Esophagus squamous epithelium (tissue), 5 donors: ENCODE data around the gene STMP1. TPM values are rescaled to one million over a fixed set of nuclear protein-coding genes. Genes with fewer than 3 reads are reported as not detected.

Experiments used
- DNase-seq: peaks from one replicate; lab custom pipeline; 2025; lab: John Stamatoyannopoulos, UW
- H3K27ac ChIP-seq, 4 donors: fragments of 200-600 bp; sonication (generic); one replicate each; pipeline ENCODE4 v1.5.1; 2016 to 2019; ENCODE audit warnings: mild to moderate bottlenecking in 1 of 4
- H3K27me3 ChIP-seq, 4 donors: fragments of 200-600 bp; sonication (generic); 1 replicate in 3 of 4; 2 replicates in 1 of 4; pipeline versions ENCODE4 v1.5.1 to v1.6.0; 2017 to 2021; ENCODE audit warnings: antibody characterized with exemption in 1 of 4
- H3K36me3 ChIP-seq, 3 donors: fragments of 200-600 bp; sonication (generic); one replicate each; pipeline ENCODE4 v1.5.1; 2016 to 2019
- H3K4me1 ChIP-seq, 3 donors: fragments of 200-600 bp; sonication (generic); one replicate each; pipeline ENCODE4 v1.5.1; 2017 to 2019
- H3K4me3 ChIP-seq, 4 donors: fragments of 200-600 bp; sonication (generic); 1 replicate in 3 of 4; 2 replicates in 1 of 4; pipeline ENCODE4 v1.5.1; 2016 to 2019; ENCODE audit warnings: mild to moderate bottlenecking in 2 of 4, moderate library complexity in 1 of 4
- H3K9me3 ChIP-seq, 3 donors: fragments of 200-600 bp; sonication (generic); one replicate each; pipeline ENCODE4 v1.5.1; 2016 to 2019
- CTCF ChIP-seq, 6 experiments: fragments of 450-650 bp in 4 of 6; fragments of 200-600 bp in 2 of 6; sonication (generic) in 2 of 6; IDR thresholded peaks; one replicate each; pipeline ENCODE4 v1.5.1; 2016 to 2019; ENCODE audit warnings: antibody characterized with exemption in 6 of 6, mild to moderate bottlenecking in 4 of 6, moderate library complexity in 4 of 6
- POLR2A ChIP-seq, 4 donors: fragments of 450-650 bp; IDR thresholded peaks; one replicate each; pipeline ENCODE4 v1.6.1; 2017; ENCODE audit warnings: antibody characterized with exemption in 4 of 4, mild to moderate bottlenecking in 4 of 4, moderate library complexity in 3 of 4
- WGBS, 2 donors: methylation state at CpG; one replicate each; pipeline ENCODE4 v1.1.5; 2018; 5-methylcytosine and 5-hydroxymethylcytosine counted together
- intact Hi-C: fragments of 100-400 bp; cut with DNase I; formaldehyde crosslinking; loops from one replicate; pipeline ENCODE4 v1.15.0; 2022
- total RNA-seq, 4 donors: library from RNA; depleted of rRNA; stranded (reverse); fragments of >200 nt; gene quantifications; one replicate each; pipeline ENCODE4 v1.1.0, GENCODE V29; 2016
- donor health status: DM: yes; HTN: yes; CAD: no.

The STMP1 gene
- total RNA-seq = 10 to 100 TPM; 19.2 to 25.6 (median 23.1) TPM

- DNase-seq = peak; percentile 72
- Histone ChIP-seq H3K4me3 (peak within 1 kb of the TSS; percentile 62 to 100 (median 91)), H3K27me3 (no peaks in the 10 kb centered on the region), H3K36me3 (no peaks in the 10 kb centered on the region), H3K27ac (peak within 1 kb of the TSS; percentile 91 to 99 (median 96)), H3K9me3 (no peaks in the 10 kb centered on the region), H3K4me1 (peaks cover 7 to 49% (median 16%) of the 10 kb centered on the region in 3 donors)
- WGBS, 2 donors = 0% methylated on average over 14 to 30 of the region's 60 CpGs
- peak in 2 of 4 donors; percentile 89 to 97 for TF ChIP-seq POLR2A (IDR thresholded peaks at IDR 0.05)
- peak in 3 of 6 experiments; percentile 90 to 96 (median 94) for TF ChIP-seq CTCF (IDR thresholded peaks at IDR 0.05)
- intact Hi-C loops = no loop called here
Measured at GRCh38 chr7:135662373-135663114, at the start of gene STMP1. Gene STMP1, plus strand, starts transcription at chr7:135662514.

DNA sequence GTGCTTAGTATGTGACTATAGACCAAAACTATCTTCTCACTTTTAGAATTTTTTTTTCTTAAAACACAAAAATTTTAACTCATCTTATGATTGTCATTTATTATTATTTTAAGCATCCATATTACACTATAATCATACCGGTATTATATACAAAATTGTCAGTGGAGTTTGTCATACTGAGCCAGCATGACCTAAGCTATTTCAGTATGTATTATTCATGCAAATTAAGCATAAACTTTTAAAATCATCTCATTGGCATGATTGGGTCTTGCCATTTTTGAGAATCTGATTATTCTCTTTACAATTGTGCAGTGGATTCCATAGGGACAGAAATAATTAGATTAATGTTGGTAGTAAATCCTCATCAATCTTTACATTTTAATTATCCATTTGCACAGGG is 46.2 kb upstream of the STMP1 start:
- 88 to 100% methylated on average over 1 of the region's 1 CpG for WGBS, 2 donors
- H3K36me3 ChIP-seq = peaks cover 4 to 90% (median 6%) of the 10 kb centered on the region in 3 donors
- intact Hi-C loops = no loop called here
- H3K4me3 ChIP-seq = no peak overlapping the region
- H3K4me1 ChIP-seq = no peaks in the 10 kb centered on the region
- H3K27me3 ChIP-seq = no peaks in the 10 kb centered on the region
- H3K27ac ChIP-seq = no peak overlapping the region
- TF ChIP-seq POLR2A (IDR thresholded peaks at IDR 0.05) = no peak
- TF ChIP-seq CTCF (IDR thresholded peaks at IDR 0.05) = no peak
- H3K9me3 ChIP-seq = no peaks in the 10 kb centered on the region
- DNase-seq = no peak

DNA sequence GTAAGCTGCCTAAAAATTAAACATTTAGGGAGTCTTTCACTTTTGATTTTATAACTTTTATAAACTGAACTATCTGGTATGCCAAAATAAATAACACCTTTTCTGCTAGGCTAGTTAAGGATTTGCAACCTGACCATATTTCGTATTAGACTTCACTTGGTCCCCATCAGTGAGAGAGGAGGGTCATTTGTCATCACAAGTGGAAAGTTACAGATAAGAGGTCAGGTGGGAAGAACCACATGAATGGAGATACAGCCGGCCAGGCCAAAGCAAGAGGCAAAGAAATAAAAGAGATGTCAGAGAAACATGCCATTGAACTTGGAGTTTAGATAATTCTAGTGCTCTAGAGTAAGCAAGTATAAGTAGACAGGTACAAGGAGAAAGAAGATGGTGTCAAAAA is 44.5 kb upstream of the STMP1 start:
- peaks cover 4 to 86% (median 9%) of the 10 kb centered on the region in 3 donors for H3K36me3 ChIP-seq
- 54 to 88% methylated on average over 2 of the region's 2 CpGs for WGBS, 2 donors
- DNase-seq = no peak

DNA sequence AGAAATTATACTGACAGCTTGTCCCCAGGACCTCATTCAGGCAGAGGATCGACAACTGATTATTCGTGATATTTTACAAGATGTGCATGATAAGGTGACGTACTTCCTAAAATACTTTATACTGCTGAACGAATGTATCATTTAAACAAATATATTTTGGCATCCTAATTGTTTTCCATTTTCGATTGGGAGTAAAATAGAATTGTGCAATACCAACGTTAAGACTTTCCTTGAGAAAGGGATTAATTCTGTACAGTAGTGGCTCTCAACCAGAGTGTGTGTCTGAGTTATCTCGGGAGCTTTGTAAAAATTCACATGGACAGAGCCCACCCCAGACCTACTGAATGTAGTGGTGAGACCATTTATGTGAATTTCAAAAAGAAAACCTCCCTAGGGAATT is 43.8 kb upstream of the STMP1 start:
- 70 to 76% methylated on average over 7 of the region's 7 CpGs for WGBS, 2 donors

More for the DNA sequence above, 44.5 kb upstream of the STMP1 start:
- no peak for TF ChIP-seq CTCF (IDR thresholded peaks at IDR 0.05)
- TF ChIP-seq POLR2A (IDR thresholded peaks at IDR 0.05) = no peak
- intact Hi-C loops = no loop called here
- H3K4me3 ChIP-seq = no peak overlapping the region
- H3K27me3 ChIP-seq = no peaks in the 10 kb centered on the region
- H3K9me3 ChIP-seq = no peaks in the 10 kb centered on the region
- H3K27ac ChIP-seq = no peak overlapping the region
- H3K4me1 ChIP-seq = no peaks in the 10 kb centered on the region

More for the DNA sequence above, 43.8 kb upstream of the STMP1 start:
- no peak overlapping the region for H3K4me3 ChIP-seq
- no peaks in the 10 kb centered on the region for H3K4me1 ChIP-seq
- DNase-seq = no peak
- intact Hi-C loops = no loop called here
- peaks cover 4 to 90% (median 11%) of the 10 kb centered on the region in 3 donors for H3K36me3 ChIP-seq
- no peaks in the 10 kb centered on the region for H3K9me3 ChIP-seq
- TF ChIP-seq CTCF (IDR thresholded peaks at IDR 0.05) (no peak), POLR2A (IDR thresholded peaks at IDR 0.05) (no peak)
- no peaks in the 10 kb centered on the region for H3K27me3 ChIP-seq
- H3K27ac ChIP-seq = no peak overlapping the region
